A673 (cell line): Measurements from ENCODE around the gene CFAP126. TPM values are rescaled to one million over a fixed set of nuclear protein-coding genes. Genes with fewer than 3 reads are reported as not detected.
"Not testable (repeated sequence)": the region's sequence is repeated elsewhere in the genome, so short reads cannot be mapped to it uniquely, and the experiment has no call there.

ENCODE experiments used
- Bru-seq: library from RNA; stranded (reverse); fragments of 400-500 nt; gene quantifications from one replicate; lab custom pipeline; 2021; lab: Mats Ljungman, UMichigan
- BruChase-seq, 2 experiments: library from RNA; stranded (reverse); fragments of 400-500 nt; gene quantifications; one replicate each; lab custom pipeline; 2021; lab: Mats Ljungman, UMichigan
- BruUV-seq: library from RNA; stranded (reverse); fragments of 400-500 nt; replicated peaks from 2 replicates; lab custom pipeline; 2021; lab: Mats Ljungman, UMichigan
- CTCF ChIA-PET: fragments of 300-600 bp; sonication (Branson Sonifier 250); formaldehyde crosslinking; loops from one replicate; lab custom pipeline; 2022; ENCODE audit warnings: antibody characterized with exemption; lab: Charles Lee
- POLR2A ChIA-PET: fragments of 300-600 bp; sonication (Branson Sonifier 250); formaldehyde crosslinking; loops from one replicate; lab custom pipeline; 2022; ENCODE audit warnings: antibody characterized with exemption; ENCODE audit not compliant: low non-redundant PET; lab: Charles Lee
- DNase-seq: peaks from one replicate; pipeline ENCODE4 v3.0.0-alpha.2; 2015; ENCODE audit warnings: low spot score
- H3K27ac ChIP-seq: fragments of 200-600 bp; sonication (generic); 2 replicates; pipeline ENCODE4 v1.5.1; 2016; ENCODE audit warnings: mixed run types, low read depth, mild to moderate bottlenecking, mixed read lengths, antibody characterized with exemption, low read length; ENCODE audit not compliant: poor library complexity, severe bottlenecking
- H3K27me3 ChIP-seq: fragments of 200-600 bp; sonication (generic); replicated peaks from 2 replicates; pipeline ENCODE4 v1.6.1; 2017; ENCODE audit warnings: mixed run types, low read depth, mild to moderate bottlenecking, mixed read lengths, antibody characterized with exemption, low read length; ENCODE audit not compliant: insufficient read depth, poor library complexity
- H3K36me3 ChIP-seq: fragments of 200-600 bp; sonication (generic); 2 replicates; pipeline ENCODE4 v1.6.1; 2016; ENCODE audit warnings: mixed run types, mild to moderate bottlenecking, mixed read lengths, antibody characterized with exemption, low read length; ENCODE audit not compliant: insufficient read depth, poor library complexity, severe bottlenecking
- H3K4me1 ChIP-seq: fragments of 200-600 bp; sonication (generic); 2 replicates; pipeline ENCODE4 v1.6.1; 2017; ENCODE audit warnings: mixed run types, mild to moderate bottlenecking, mixed read lengths, antibody characterized with exemption, low read length; ENCODE audit not compliant: insufficient read depth, poor library complexity, severe bottlenecking
- H3K4me3 ChIP-seq: fragments of 200-600 bp; sonication (generic); 2 replicates; pipeline ENCODE4 v1.5.1; 2016; ENCODE audit warnings: low read depth, mixed run types, mild to moderate bottlenecking, mixed read lengths, low read length; ENCODE audit not compliant: poor library complexity, severe bottlenecking
- H3K9me3 ChIP-seq: fragments of 200-600 bp; sonication (generic); 2 replicates; pipeline ENCODE4 v1.6.1; 2016; ENCODE audit warnings: mixed run types, low read depth, mild to moderate bottlenecking, mixed read lengths, antibody characterized with exemption, low read length; ENCODE audit not compliant: poor library complexity, severe bottlenecking
- CTCF ChIP-seq: fragments of 300-800, 200-600 bp; sonication (generic); conservative IDR thresholded peaks from 2 replicates; pipeline ENCODE4 v1.5.1; 2017; ENCODE audit warnings: low read depth, mild to moderate bottlenecking, antibody characterized with exemption, low read length, moderate library complexity, mixed read lengths
- EZH2 ChIP-seq: fragments of 200-600 bp; sonication (generic); IDR thresholded peaks from 2 replicates; pipeline ENCODE4 v1.6.1; 2017; ENCODE audit warnings: borderline replicate concordance, low read depth, mild to moderate bottlenecking, mixed read lengths, antibody characterized with exemption, low read length; ENCODE audit not compliant: poor library complexity, severe bottlenecking
- intact Hi-C: fragments of 100-400 bp; cut with micrococcal nuclease; formaldehyde crosslinking; loops from one replicate; pipeline ENCODE4 v1.10.0; 2022; ENCODE audit not compliant: unreplicated experiment
- long read RNA-seq: library from polyadenylated mRNA; stranded (forward); transcript quantifications from one replicate; pipeline ENCODE4 v2.0.0, GENCODE V29; 2022
- total RNA-seq: library from RNA; stranded (reverse); gene quantifications from 2 replicates; pipeline ENCODE4 v1.2.3, GENCODE V29; 2021

The CFAP126 gene
- total RNA-seq = not detected in 2 replicates
- not detected for Bru-seq, nascent RNA
- BruChase-seq, experiment 1, labeled RNA remaining after a 2-hour chase = not detected
- BruChase-seq, experiment 2, labeled RNA remaining after a 6-hour chase = not detected
- long read RNA-seq, partial matches to known transcripts = 0 of 1 reads
- long read RNA-seq, other reads (novel, unspliced or antisense) = 1 of 1 reads

- TF ChIP-seq CTCF (peak; percentile 43; the same call in 1 of the 2 replicates), EZH2 (no peak)
- DNase-seq = peak; percentile 77
- no TSS peak for BruUV-seq
- Histone ChIP-seq H3K4me1 (peaks cover 6% of the 10 kb centered on the region), H3K36me3 (peaks cover 3% of the 10 kb centered on the region), H3K4me3 (no peak within 1 kb of the TSS), H3K9me3 (no peaks in the 10 kb centered on the region), H3K27me3 (no peaks in the 10 kb centered on the region), H3K27ac (no peak within 1 kb of the TSS)
- ChIA-PET POLR2A (no interaction called here), CTCF (no interaction called here)
- intact Hi-C loops = no loop called here
Measured at GRCh38 chr1:161367684-161368400, at the start of gene CFAP126. CFAP126 (minus strand) TSS chr1:161367876; CDS start chr1:161367868, 8 bp downstream.

- H3K9me3 ChIP-seq, H3K36me3 ChIP-seq, POLR2A ChIA-PET, CTCF ChIA-PET, H3K4me3 ChIP-seq, H3K27ac ChIP-seq, H3K27me3 ChIP-seq, DNase-seq, H3K4me1 ChIP-seq, BruUV-seq, intact Hi-C loops: not testable (repeated sequence)
Measured at GRCh38 chr1:161413050-161413449, 45.4 kb upstream of the CFAP126 start.

- POLR2A ChIA-PET, H3K27ac ChIP-seq: not testable (repeated sequence)
Measured at GRCh38 chr1:161410636-161410970, 42.9 kb upstream of the CFAP126 start.

GRCh38 chr1:161409848-161410635, 42.4 kb upstream of the CFAP126 start:
- H3K27me3 ChIP-seq, H3K9me3 ChIP-seq, H3K36me3 ChIP-seq, H3K27ac ChIP-seq, H3K4me3 ChIP-seq, DNase-seq, intact Hi-C loops, H3K4me1 ChIP-seq, BruUV-seq, CTCF ChIA-PET, POLR2A ChIA-PET: not testable (repeated sequence)

More at GRCh38 chr1:161410636-161410970, 42.9 kb upstream of the CFAP126 start:
- H3K9me3 ChIP-seq, H3K27me3 ChIP-seq, H3K4me3 ChIP-seq, DNase-seq, BruUV-seq, CTCF ChIA-PET, H3K36me3 ChIP-seq, H3K4me1 ChIP-seq, intact Hi-C loops: not testable (repeated sequence)
